Measurements from ENCODE around the gene SLC27A4. TPM values are rescaled to one million over a fixed set of nuclear protein-coding genes. Genes with fewer than 3 reads are reported as not detected.

Gene SLC27A4
- total RNA-seq, 2 donors from 2014 or later = 22.4 to 25.0 TPM

GRCh38 chr9:128375865-128376264 is 35.5 kb downstream of the SLC27A4 start:
- peaks cover 12% of the 10 kb centered on the region for H3K4me1 Mint-ChIP-seq
- Histone ChIP-seq H3K27me3 (ENCODE audit: control insufficient read depth, insufficient read depth, low read length, poor library complexity, severe bottlenecking) (no peaks in the 10 kb centered on the region), H3K27ac (ENCODE audit: low read depth, low read length) (no peak overlapping the region), H3K9ac (ENCODE audit: extremely low read depth, low read length, poor library complexity, severe bottlenecking) (no peak overlapping the region), H3K9me3 (ENCODE audit: control insufficient read depth, low read length) (no peaks in the 10 kb centered on the region), H3K36me3 (ENCODE audit: control insufficient read depth, insufficient read depth, low read length) (peaks cover 23% of the 10 kb centered on the region), H3K4me3 (ENCODE audit: low read length) (no peak overlapping the region), H3K4me1 (ENCODE audit: control insufficient read depth, insufficient read depth, low read length) (peaks cover 5% of the 10 kb centered on the region)
- peaks cover 24% of the 10 kb centered on the region for H3K36me3 Mint-ChIP-seq (ENCODE audit: low read depth)
- H3K9me3 Mint-ChIP-seq = no peaks in the 10 kb centered on the region
- no peak overlapping the region for H3K4me3 Mint-ChIP-seq
- peaks cover 6% of the 10 kb centered on the region for H3K27me3 Mint-ChIP-seq (ENCODE audit: insufficient read depth)
- no peak for TF ChIP-seq CTCF (conservative IDR thresholded peaks at IDR 0.05)
- DNase-seq = no peak
- no peak overlapping the region for H3K27ac Mint-ChIP-seq
- 80 to 82% methylated on average over 4 to 5 of the region's 5 CpGs for WGBS, 2 experiments (ENCODE audit: insufficient coverage in 1 of 2, insufficient read length in 1 of 2)

DNA sequence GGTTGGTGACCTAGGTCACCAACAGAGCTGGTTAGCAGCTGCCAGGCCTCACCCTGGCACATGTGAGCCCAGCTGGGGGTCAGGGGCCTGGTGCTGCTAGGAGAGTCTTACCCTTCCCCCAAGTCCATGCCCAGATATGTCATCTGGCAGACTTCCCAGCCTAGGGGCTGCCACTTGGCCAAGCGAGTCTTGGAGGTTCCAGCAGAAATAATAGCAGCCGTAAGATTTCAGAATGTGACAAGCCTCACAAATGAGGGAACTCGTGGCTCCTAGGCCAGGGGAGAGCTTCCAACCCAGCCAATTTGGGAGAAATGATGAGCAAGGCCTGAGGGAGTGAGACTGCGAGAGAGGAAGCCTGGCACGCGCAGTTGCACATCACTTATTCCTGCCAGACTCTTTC is 41.9 kb downstream of the SLC27A4 start:
- Histone ChIP-seq H3K9me3 (ENCODE audit: control insufficient read depth, low read length) (no peaks in the 10 kb centered on the region), H3K36me3 (ENCODE audit: control insufficient read depth, insufficient read depth, low read length) (peaks cover 48% of the 10 kb centered on the region), H3K27ac (ENCODE audit: low read depth, low read length) (peak overlapping the region; percentile 98), H3K9ac (ENCODE audit: extremely low read depth, low read length, poor library complexity, severe bottlenecking) (no peak overlapping the region), H3K27me3 (ENCODE audit: control insufficient read depth, insufficient read depth, low read length, poor library complexity, severe bottlenecking) (no peaks in the 10 kb centered on the region), H3K4me1 (ENCODE audit: control insufficient read depth, insufficient read depth, low read length) (no peaks in the 10 kb centered on the region), H3K4me3 (ENCODE audit: low read length) (no peak overlapping the region)
- Mint-ChIP-seq H3K4me1 (peaks cover 13% of the 10 kb centered on the region), H3K27ac (no peak overlapping the region), H3K4me3 (no peak overlapping the region), H3K36me3 (ENCODE audit: low read depth) (peaks cover 36% of the 10 kb centered on the region), H3K27me3 (ENCODE audit: insufficient read depth) (peaks cover 53% of the 10 kb centered on the region), H3K9me3 (no peaks in the 10 kb centered on the region)
- WGBS, 2 experiments (ENCODE audit: insufficient coverage in 1 of 2, insufficient read length in 1 of 2) = 77 to 78% methylated on average over 3 to 6 of the region's 6 CpGs
- DNase-seq = no peak
- TF ChIP-seq CTCF (conservative IDR thresholded peaks at IDR 0.05) = no peak

- Mint-ChIP-seq H3K4me3 (no peak overlapping the region), H3K9me3 (no peaks in the 10 kb centered on the region), H3K27ac (no peak overlapping the region), H3K27me3 (ENCODE audit: insufficient read depth) (peaks cover 62% of the 10 kb centered on the region), H3K4me1 (peaks cover 13% of the 10 kb centered on the region), H3K36me3 (ENCODE audit: low read depth) (peaks cover 40% of the 10 kb centered on the region)
- H3K36me3 ChIP-seq (ENCODE audit: control insufficient read depth, insufficient read depth, low read length) = peaks cover 52% of the 10 kb centered on the region
- H3K27me3 ChIP-seq (ENCODE audit: control insufficient read depth, insufficient read depth, low read length, poor library complexity, severe bottlenecking) = no peaks in the 10 kb centered on the region
- H3K9me3 ChIP-seq (ENCODE audit: control insufficient read depth, low read length) = no peaks in the 10 kb centered on the region
- WGBS, 2 experiments (ENCODE audit: insufficient coverage in 1 of 2, insufficient read length in 1 of 2) = 44 to 64% methylated on average over 6 to 9 of the region's 9 CpGs
- no peak for TF ChIP-seq CTCF (conservative IDR thresholded peaks at IDR 0.05)
- no peak overlapping the region for H3K9ac ChIP-seq (ENCODE audit: extremely low read depth, low read length, poor library complexity, severe bottlenecking)
- peak overlapping the region; percentile 98 for H3K27ac ChIP-seq (ENCODE audit: low read depth, low read length)
- no peak overlapping the region for H3K4me3 ChIP-seq (ENCODE audit: low read length)
- DNase-seq = peak; percentile 85
- H3K4me1 ChIP-seq (ENCODE audit: control insufficient read depth, insufficient read depth, low read length) = no peaks in the 10 kb centered on the region
Observed at GRCh38 chr9:128383007-128383753, 42.9 kb downstream of the SLC27A4 start.
